T follicular helper cell (primary cell): ENCODE data around the gene HDAC4.

Experiments
- DNase-seq: peaks from one replicate; pipeline ENCODE4 v3.0.0-alpha.2; 2020; ENCODE audit warnings: low read depth

Gene HDAC4

DNA sequence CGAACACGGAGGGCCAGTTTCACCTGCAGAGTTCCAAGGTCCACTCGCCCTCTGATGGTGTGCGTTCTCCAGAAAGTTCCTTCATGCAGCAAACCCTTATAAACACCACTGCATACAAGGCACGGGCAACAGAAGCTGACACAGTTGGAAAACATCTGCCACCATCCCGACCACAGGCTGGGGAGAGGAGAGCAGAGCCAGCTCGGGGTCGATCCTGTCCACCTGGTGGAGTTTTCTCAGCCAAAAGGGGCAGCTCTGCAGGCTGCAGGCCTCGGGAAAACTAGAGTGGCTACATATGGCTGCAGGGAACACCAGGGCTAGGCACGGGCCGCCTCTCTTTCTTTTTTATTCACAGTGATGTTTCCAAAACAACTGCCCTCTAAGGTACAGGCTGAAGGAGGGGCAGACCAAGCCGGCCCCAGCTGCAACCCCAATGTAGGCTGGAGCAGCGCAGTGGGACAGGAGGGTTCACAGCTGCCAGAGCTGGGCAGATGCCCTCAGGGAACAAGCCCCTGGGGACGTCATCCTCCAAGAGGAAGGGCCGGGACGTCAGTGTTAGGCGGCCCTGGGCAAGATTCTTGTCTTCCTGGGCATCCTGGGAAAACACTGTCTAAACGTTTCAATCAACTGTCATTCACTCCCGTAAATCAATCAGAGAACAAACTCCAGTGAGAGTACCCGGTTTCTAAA is 278.3 kb downstream of the HDAC4 start:
- DNase-seq: no peak

DNA sequence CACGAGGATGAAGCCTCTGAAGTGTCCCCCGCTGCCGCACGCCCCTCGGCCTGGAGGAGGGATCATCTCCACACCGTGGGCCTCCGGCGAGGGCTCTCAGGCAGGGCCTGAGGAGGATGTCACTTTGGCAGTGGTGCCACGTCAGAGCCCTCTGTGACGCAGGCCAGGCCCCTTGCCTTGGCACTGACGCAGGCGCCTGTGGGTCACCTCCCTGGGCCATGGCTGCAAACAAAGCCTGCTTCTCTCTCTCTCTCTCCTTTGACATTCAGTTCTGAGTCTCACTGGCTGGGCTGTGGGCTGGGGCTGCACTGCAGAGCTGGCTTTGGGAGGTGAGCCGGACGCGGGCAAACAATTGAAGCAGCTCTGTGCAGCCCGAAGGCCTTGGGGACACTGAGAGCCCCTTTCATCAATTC is 279.2 kb downstream of the HDAC4 start:
- no peak for DNase-seq

DNA sequence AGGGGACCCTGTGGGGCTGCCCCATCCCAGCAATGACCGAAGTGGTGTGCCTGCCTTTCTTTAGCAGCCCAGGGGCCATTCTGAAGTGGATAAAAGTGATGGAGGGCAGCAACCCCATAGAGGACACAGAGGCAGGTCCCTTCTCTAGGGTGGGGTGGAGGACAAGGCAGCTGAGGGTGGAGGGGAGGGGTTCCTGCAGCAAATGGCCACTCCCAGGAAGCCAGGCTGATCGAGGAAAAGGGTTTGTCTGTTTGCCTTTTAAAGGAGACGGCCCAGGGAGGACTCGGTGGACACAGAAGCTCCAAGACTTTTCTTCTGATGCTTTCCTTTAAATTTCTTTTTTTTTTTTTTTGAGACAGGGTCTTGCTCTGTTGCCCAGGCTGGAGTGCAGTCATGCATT is 280.2 kb downstream of the HDAC4 start:
- DNase-seq: no peak

DNA sequence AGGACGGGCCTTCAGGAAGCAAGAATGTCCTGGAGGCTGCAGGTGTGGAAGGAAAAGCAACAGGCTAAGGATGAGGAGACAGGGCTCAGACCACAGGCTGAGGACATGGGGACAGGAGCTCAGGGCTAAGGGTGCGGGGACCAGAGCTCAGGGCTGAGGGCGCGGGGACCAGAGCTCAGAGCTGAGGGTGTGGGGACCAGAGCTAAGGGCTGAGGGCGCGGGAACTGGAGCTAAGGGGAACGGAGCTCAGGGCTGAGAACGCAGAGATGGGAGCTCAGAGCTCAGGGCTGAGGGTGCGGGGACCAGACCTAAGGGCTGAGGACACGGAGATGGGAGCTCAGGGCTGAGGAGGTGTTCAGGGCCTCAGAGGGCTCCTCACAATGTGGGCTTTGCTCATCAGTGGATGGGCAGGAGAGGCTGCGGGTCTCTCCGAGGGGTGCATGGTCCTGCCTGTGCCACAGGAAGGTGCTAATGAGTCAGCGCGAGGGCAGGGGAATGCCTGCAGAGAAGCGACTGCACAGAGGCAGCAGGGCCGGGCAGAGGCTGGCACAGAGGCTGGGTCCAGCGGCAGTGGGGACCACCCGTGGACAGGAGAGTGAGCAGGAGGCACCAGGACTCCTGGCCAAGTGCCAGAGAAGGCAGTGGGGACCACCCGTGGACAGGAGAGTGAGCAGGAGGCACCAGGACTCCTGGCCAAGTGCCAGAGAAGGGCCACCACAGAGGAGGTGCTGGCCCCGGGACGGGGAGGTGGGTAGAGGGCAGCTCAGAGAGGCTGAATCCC is 281.3 kb downstream of the HDAC4 start:
- DNase-seq: no peak

DNA sequence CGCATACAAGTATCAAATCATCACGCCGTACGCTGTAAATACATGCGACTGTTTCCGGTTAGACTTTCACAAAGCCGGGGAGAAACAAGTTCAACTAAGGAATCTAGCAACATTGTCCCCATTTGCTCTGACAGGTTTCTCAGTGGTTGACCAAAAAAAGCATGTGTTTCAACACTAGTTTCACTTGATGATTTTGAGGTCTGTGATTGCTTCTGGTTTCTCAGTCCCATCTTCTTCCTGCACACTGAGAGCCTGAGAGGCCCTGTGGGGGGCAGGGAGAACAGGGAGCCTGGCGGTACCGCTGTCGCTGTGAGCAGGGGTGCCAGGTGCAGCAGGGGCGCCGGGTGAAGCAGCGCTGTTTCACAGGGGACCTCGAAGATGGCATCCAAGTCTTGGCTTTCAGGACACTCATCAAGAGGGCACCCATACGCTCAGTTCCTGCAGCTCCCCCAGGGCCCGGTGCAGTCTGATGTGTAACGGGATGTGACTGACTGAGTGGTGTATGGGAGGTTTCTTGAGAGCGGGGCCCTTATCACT is 282.1 kb downstream of the HDAC4 start:
- no peak for DNase-seq

DNA sequence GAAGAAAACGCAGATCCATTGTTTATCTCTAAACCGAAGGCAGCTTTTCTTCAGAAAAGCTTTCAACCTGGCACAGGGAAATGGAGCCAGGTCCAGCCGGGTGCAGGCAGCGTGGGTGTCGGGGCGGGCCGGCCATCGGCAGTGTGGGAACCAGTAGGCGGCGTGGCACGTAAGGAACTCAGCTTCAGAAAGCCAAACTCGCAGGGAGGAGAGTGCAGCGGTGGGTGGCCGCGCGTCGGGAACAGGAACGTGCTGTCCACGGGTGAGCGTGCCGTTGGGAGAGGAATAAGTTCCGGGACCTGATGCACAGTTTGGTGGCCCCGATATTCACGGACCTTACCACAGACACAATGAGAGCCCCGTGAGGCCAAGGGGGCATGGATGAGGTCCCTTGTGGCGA is 282.6 kb downstream of the HDAC4 start:
- no peak for DNase-seq

DNA sequence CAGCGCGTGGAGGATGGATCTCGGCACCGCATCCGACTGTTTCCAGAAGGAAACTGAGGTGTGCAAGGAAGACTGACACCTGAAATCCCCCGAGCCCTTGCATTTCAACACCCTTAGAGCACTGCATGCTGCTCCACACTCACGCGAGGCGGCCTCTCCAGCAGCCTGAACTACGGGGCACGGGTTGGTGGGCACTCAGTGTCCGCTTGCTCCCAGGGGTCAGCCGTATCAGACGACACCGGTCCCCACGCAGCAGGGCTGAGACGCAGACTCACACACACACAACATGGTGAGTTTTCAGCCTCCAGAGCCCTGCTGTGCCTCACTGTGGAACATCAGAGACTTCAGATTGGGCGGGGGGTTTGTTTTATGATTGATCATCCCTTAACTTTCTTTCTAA is 283.0 kb downstream of the HDAC4 start:
- DNase-seq: no peak

DNA sequence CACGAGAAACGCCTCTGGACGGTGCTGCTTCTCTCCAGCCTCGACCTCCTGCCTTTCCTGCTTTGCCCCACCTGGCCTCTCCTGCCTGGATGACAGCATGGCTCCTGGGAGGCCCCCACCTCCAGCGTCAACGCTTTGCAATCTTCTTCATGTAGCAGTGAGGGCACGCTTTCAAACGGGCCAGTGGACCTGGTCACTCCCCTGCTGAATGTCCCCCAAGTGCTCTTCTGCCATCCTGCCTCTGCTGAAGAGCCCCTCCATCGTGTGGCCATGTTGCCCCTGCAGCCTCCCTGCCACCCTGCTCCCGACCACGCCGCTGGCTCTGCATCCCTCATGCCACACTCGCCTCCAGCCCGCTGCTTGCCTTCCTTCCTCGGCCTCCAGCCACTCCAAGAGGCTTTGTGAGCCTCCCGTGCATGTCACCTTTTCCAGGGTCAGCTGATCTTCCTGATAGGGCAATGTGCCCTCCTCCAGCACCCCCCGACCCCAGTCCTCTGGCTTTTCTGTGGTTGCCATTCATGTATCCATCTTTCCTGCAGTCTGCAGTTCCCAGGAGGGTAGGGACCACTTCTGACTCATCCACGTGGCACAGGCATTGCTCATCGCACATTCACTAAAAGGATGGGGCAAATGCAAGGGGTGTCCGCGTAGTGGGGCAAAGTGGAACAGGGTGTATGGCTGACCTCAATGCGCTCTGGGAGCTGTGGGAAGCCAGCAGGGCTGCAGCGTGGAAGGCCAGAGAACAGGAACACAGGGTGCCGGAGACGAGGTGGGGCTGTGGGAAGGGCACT is 284.2 kb downstream of the HDAC4 start:
- no peak for DNase-seq

DNA sequence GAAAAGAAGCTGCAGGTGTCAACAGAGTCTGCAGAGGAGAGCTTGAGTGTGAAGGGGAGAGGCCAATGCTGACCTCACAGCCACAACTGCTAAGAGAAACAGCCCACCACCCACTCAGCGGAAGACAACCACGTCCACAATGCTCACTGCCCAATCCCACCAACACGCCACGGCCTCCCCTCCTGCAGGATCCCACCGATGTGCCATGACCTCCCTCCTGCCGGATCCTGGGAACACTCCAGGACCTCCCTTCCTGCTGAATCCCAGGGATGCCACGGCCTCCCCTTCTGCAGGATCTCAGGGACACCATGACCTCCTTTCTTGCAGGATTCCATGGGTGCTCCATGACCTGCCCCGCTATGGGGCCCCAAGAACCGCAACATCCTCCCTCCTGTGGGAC is 285.2 kb downstream of the HDAC4 start:
- DNase-seq: no peak

DNA sequence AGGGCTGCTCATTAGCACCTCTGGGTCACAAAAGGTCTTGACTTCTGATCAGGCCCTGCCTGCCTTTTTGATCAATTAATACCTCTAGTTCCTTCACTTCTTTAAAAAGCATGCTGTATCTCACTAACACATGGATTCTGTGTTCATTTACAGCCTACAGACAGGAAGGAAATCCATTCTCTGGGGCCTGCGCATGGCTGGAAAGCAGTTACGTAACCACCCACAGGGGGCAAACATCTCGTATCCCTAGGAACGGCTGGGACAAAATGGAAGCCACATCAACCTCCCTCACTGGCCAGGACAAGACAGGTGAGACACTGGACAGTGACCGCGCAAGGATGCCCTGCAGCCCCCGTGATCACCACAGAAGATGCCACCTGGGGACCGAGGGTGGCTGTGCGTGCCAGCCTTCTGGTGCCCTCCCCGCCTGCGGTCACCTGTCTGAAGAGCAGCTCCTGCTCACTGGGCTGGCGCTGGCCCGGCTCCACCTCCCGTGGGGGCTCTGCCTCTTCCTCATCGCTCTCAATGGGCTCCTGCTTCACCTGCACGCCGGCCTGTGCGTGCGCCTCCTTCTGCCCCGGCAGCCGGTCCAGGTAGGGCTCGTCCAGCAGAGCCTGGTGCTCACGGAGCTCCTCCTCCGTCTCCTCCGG is 286.1 kb downstream of the HDAC4 start:
- DNase-seq: no peak

DNA sequence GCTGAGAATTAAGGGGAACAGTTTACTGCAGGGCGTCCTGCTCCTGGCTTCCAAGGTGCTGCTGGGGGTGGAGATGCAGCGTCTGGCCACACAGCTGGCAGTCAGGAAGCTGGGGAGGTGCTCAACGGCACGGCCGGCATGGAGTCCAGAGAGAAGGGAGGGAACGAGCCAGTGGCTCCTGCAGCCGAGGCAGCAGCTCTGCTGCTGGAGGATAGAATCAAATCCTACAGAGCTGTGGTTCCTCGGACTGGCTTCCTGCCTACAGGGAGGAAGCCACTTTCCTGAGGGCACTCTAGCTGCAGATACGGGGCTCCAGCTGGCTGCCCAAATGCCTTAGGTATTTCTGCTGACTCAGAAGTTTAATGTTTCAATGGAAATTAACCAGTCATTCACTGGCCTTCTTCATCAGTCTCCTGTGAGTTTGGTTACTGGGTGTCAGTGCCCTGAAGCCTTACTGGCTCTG is 286.7 kb downstream of the HDAC4 start:
- DNase-seq: no peak

DNA sequence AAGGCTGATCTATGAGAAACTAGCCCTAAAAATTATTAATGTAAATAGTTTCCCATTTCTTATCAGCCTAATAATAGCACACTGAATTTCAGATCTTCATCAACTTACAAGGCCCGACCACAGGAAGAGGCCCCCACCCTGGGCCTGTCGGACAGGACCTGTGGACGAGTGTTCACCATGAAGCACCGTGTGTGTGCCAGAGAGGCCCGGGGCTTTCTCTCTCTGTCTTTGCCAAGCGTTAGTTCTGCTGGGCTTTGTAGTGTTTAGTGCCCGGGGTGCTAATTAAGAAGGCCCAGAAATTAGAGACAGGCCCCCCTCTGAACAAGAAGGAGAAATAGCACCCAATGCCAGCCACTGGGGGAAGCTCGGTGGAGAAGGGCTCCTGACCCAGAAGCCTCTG is 287.2 kb downstream of the HDAC4 start:
- no peak for DNase-seq

DNA sequence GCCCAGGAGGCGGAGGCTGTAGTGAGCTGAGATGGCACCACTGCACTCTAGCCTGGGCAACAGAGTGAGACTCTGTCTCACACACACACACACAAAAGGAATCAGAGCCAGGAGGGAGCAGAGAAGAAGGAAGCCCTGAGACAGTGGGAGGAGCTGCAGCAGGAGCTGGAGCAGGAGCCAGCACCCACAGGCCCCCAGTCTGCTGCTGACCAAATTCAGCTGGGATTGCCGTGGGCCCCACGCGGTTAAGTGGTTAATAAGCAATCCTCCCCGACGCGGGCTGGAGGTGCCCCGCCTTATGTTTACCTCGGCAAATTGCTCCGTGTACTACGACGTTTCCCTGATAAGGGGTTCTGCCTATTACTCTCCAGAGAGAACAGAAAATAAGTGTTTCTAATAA is 287.6 kb downstream of the HDAC4 start:
- DNase-seq: no peak

DNA sequence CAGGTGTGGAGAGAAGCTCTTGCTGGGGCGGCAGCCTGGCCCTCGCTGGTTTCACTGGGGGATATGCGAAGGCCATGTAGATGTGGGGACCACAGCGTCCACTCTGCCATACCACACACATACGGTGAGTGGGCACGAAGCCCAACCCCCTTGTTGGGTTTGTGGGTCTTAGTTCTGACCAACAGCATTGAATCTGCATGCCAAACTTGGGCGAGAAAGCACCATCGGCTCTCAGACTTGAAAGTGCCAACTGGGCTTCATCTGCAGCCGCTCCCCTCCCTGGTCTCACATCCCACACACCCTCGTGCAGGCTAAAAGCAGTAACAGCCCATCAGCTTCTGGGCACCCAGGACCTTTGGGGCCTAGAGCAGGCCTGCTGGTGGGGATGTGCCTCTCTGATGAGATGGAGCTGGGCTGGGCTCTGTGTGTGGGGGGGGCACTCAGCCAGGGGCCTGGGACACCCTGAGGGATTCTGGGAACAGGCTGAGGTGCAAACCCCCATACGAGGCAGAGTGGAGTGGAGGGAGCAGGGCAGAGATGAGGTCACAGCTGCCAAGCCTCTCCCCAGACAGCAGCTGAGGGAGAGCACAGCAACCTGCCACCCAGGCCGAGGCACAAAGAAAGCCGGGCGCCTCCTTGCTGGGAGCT is 288.6 kb downstream of the HDAC4 start:
- DNase-seq: no peak

DNA sequence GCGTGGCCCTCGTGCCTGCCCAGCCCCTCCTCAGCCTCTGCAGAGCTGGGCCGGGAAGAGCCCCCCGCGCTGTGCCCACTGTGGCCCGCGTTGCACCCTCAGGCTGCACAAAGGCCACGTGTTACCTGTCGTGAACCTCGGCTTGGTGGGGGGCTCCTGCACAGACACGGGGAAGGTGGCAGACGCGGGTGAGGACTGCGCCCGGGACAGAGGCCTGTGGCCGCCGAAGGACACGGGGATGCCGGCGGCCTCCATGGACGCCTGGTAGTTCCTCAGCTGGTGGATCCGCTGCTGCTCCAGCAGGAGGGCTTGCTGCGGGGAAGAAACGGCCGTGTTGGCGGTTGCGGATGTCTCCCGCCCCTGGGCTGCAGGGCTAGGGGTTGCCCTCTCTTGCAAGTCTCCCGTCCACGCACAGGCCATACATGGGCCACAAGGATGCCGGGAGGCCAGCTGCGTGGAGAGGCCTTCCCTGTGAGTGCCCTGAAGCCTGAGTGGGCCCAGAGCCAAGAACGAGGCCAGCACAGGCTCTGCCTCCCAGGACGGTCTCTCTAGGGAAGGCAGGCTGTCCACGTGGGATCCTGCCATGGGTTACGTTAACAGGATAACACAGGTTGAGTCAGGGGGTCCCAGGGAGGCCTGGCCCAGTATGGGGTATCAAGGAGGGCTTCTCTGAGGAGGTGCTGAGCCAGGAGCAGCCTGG is 289.3 kb downstream of the HDAC4 start:
- DNase-seq: no peak

DNA sequence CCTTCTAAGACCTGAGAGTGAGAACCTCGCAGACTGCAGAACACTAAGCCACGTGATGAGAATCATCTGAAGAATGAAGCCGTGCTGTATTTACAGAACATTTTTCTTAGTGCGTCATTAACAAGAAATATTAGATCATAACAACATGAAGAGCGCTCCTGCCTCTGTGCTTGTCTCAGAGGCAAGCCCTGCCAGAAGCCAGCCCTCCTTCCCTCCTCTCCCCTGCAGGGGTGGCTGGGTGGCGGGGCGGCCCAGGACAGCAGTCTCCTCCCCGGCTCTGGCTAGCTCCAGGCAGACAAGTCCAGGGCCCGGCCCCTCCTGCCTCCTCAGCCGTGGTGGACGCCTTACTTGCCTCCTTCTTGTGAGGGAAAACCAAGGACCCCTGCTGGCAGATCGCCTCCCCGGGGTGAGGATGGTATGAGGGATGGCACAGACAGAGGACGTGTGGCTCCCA is 290.2 kb downstream of the HDAC4 start:
- no peak for DNase-seq

DNA sequence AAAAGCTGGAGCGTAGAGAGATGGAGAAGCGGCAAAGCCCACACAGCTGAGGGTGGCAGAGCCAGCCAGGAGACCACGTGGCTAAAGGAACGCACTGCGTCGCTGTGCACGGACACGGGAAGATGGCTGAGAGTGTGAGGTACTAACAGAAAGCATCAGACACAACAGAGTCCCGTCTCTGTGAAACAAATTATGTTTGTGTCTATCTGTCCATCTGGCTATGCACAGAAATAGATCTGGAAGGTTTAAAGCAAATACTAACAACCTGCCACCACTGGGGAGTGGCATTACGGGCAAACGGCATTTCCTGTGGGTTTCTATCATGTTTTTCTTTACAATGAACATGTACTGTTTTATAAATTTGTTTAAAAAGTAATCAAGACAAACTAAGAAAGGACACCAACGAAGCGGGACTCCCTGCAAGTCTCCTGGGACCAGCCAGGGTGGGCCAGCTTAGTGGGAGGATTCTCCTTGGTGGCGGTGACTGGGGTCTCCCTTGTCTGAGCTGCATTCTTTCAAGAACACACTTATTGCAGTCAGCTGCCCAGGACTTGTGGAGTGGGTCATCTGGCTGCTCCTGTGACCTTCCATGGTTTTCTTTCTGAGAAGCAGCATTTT is 290.8 kb downstream of the HDAC4 start:
- DNase-seq: no peak

DNA sequence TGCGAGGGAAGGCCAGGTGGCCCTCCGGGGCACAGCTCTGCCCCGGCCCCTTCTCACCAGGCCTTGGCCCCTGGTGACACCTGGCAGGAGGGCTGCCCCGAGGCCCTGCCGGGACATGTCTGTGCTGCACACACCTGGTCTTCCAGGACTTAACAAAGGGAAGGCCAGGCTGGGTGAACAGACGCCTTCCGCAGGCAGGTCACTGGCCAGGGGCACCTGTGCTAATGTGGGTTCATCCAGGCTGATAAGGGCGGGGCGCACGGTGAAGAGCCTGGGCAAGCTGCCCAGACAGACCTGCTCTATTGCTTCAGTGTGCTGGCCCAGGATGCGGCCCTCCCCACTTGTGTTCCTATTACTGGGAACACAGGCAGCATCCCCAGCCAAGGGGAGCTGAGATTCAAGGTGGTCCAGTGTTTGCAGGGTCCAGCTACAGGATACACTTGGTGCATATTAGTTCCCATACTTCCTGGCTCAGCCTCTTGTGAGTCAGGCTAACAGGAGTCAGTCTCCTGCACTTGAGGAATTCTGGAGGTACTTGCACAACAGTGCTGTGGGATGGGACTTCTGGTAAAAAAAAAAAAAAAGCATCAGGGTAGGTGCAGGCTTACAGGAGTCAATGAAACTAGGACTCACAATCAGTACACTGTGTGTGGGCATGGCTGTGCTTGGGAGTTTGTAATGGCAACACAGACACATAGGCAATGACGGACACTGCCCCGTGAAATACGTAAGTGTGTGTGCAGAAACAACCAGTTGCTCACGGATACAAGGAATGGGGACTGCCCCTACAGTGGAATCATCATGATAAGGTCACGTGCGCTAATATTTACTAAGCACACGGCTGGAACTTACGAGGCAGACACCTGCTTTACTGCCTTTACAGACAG is 291.5 kb downstream of the HDAC4 start:
- no peak for DNase-seq

DNA sequence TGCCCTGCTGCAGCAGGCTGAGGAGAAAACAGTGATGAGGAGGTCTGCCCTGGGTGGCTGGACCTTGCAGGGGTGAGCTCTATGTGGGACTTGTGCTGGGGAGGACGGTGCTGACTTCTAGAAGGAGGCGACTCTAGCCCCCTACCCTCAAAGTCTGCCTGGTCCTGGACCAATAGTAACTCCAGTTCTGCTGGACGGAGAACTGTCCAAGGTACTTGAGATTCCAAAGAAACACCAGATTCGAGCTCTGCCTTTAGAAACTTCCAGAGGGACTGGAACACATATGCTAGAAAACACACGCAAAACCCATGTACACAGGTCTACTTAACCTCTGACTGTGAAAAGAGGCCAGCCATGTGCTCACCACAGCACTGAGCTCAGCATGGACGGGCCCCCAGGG is 292.4 kb downstream of the HDAC4 start:
- no peak for DNase-seq
